ENCODE data around the gene VSTM5.

The VSTM5 gene

GRCh38 chr11:93842461-93842860 is 8.0 kb downstream of the VSTM5 start:
- DNase-seq, result no peak

GRCh38 chr11:93842034-93842433 is 8.4 kb downstream of the VSTM5 start:
- no peak for DNase-seq

- DNase-seq, result no peak
Observed at GRCh38 chr11:93841446-93841845, 9.0 kb downstream of the VSTM5 start.

GRCh38 chr11:93840981-93841380 is 9.4 kb downstream of the VSTM5 start:
- no peak for DNase-seq

- no peak for DNase-seq
Observed at GRCh38 chr11:93840180-93840579, 10.2 kb downstream of the VSTM5 start.

- DNase-seq, result no peak
Observed at GRCh38 chr11:93838967-93839366, 11.5 kb downstream of the VSTM5 start.

GRCh38 chr11:93832780-93833179 is 17.6 kb downstream of the VSTM5 start:
- DNase-seq, result no peak

- no peak for DNase-seq
Observed at GRCh38 chr11:93831343-93832127, 18.9 kb downstream of the VSTM5 start.

GRCh38 chr11:93829598-93829997 is 20.8 kb downstream of the VSTM5 start:
- DNase-seq, result no peak

- DNase-seq, result no peak
Observed at GRCh38 chr11:93827363-93827762, 23.1 kb downstream of the VSTM5 start.

GRCh38 chr11:93823210-93823609 is 27.2 kb downstream of the VSTM5 start:
- DNase-seq, result no peak

- no peak for DNase-seq
Observed at GRCh38 chr11:93822359-93822758, 28.1 kb downstream of the VSTM5 start.

- no peak for DNase-seq
Observed at GRCh38 chr11:93821617-93822016, 28.8 kb downstream of the VSTM5 start.

GRCh38 chr11:93820847-93821246 is 29.6 kb downstream of the VSTM5 start:
- DNase-seq, result no peak

GRCh38 chr11:93819966-93820695 is 30.3 kb downstream of the VSTM5 start:
- no peak for DNase-seq

- DNase-seq, result no peak
Observed at GRCh38 chr11:93817426-93818348, 32.7 kb downstream of the VSTM5 start.

GRCh38 chr11:93814966-93815633 is 35.3 kb downstream of the VSTM5 start:
- DNase-seq, result no peak

GRCh38 chr11:93813974-93814373 is 36.4 kb downstream of the VSTM5 start:
- DNase-seq, result no peak

- no peak for DNase-seq
Observed at GRCh38 chr11:93807980-93808379, 42.4 kb downstream of the VSTM5 start.

- no peak for DNase-seq
Observed at GRCh38 chr11:93804879-93805278, 45.5 kb downstream of the VSTM5 start.

GRCh38 chr11:93801366-93801765 is 49.1 kb downstream of the VSTM5 start:
- DNase-seq, result no peak
